Esophagus muscularis mucosa (tissue), 4 donors: ENCODE data around the gene PREX1.

Source experiments
- EP300 ChIP-seq: sonication (generic); formaldehyde crosslinking; IDR thresholded peaks from one replicate; pipeline ENCODE4 v1.6.1; 2017; ENCODE audit warnings: antibody characterized with exemption
- POLR2A ChIP-seq: fragments of 450-650 bp; IDR thresholded peaks from one replicate; pipeline ENCODE4 v1.6.1; 2017; ENCODE audit warnings: antibody characterized with exemption, moderate library complexity, mild to moderate bottlenecking, low read depth
- POLR2AphosphoS5 ChIP-seq, 2 donors: sonication (generic); formaldehyde crosslinking; IDR thresholded peaks; one replicate each; pipeline ENCODE4 v1.6.1; 2017; ENCODE audit warnings: antibody characterized with exemption in 2 of 2
- TF ChIP-seq, protein P1 (sequence below), 3 experiments: fragments of 200-600 bp in 2 of 3; fragments of 450-650 bp in 1 of 3; sonication (generic) in 2 of 3; IDR thresholded peaks; one replicate each; pipeline ENCODE4 v1.5.1; 2017 to 2019; ENCODE audit warnings: antibody characterized with exemption in 3 of 3, mild to moderate bottlenecking in 2 of 3, moderate library complexity in 1 of 3

DNA sequence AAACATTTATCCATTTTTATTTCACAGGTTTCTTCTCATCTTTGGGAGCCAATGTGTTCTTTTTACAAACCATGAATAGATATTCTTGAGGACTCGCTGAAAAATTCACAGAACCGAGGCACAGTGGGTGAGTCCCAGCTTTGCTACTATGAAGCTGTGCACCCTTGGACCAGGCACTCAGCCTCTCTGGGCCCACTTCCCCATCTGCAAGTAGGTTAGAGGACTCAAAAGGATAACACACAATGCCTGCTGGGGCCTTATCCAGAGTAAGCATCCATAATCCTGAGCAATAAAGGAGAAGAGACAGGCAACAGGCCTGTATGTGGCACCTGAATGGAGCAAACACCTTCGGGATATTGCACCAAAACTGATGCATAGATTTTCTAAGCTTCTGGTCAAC lies 153.3 kb downstream of the PREX1 start:
- TF ChIP-seq, protein P1, sequence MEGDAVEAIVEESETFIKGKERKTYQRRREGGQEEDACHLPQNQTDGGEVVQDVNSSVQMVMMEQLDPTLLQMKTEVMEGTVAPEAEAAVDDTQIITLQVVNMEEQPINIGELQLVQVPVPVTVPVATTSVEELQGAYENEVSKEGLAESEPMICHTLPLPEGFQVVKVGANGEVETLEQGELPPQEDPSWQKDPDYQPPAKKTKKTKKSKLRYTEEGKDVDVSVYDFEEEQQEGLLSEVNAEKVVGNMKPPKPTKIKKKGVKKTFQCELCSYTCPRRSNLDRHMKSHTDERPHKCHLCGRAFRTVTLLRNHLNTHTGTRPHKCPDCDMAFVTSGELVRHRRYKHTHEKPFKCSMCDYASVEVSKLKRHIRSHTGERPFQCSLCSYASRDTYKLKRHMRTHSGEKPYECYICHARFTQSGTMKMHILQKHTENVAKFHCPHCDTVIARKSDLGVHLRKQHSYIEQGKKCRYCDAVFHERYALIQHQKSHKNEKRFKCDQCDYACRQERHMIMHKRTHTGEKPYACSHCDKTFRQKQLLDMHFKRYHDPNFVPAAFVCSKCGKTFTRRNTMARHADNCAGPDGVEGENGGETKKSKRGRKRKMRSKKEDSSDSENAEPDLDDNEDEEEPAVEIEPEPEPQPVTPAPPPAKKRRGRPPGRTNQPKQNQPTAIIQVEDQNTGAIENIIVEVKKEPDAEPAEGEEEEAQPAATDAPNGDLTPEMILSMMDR (IDR thresholded peaks at IDR 0.05) = no peak
- TF ChIP-seq POLR2A (no peak), POLR2AphosphoS5 (IDR thresholded peaks at IDR 0.05) (no peak), EP300 (no peak)
